ENCODE data around the gene VPS50.

The VPS50 gene

DNA sequence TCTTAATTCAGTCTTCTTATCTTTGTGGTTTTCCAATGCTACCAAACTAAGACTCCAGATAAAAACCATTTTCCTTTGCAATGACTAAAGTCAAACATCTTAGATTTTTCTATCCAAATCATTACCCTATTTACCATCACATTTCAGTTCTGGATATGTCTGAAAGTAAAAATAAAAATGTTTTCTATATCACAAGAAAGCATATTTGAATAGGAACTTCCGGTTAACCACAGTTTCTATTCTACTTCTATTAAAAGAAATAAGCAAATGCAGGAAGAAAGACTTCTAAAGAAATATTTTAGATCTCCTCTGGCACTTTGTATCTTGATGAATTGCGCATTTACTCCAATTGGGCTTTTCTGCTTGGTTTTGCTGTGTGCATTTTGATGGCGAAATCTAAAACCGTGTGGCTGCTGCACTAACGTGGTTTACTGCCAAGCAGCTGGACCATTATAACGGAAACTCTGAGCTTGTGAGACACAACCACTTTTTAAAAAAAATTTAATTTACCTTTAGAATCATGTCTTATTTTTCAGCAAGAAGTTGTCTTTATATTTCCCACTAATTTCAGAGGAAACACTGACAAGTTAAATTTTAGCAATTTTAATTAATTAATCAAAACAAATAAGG, 146.1 kb downstream of the VPS50 start:
- no peak for DNase-seq (ENCODE audit: low read depth, low spot score)
- Histone ChIP-seq H3K36me3 (ENCODE audit: insufficient read depth, low read length) (no peaks in the 10 kb centered on the region), H3K9ac (ENCODE audit: insufficient read length) (no peak overlapping the region), H3K4me3 (no peak overlapping the region), H3K9me3 (ENCODE audit: low read depth, low read length) (no peaks in the 10 kb centered on the region), H3K27ac (no peak overlapping the region)
- TF ChIP-seq EZH2 (IDR thresholded peaks at IDR 0.05) (no peak), FOXP2 (optimal IDR thresholded peaks at IDR 0.05; ENCODE audit: control extremely low read depth, extremely low read length, insufficient read depth) (no peak), POLR2AphosphoS5 (IDR thresholded peaks at IDR 0.05; ENCODE audit: borderline replicate concordance, low read depth, low read length) (no peak)

GRCh38 chr7:93382362-93382761, 150.2 kb downstream of the VPS50 start:
- no peaks in the 10 kb centered on the region for H3K9me3 ChIP-seq (ENCODE audit: low read depth, low read length)
- DNase-seq (ENCODE audit: low read depth, low spot score) = no peak
- H3K36me3 ChIP-seq (ENCODE audit: insufficient read depth, low read length) = no peaks in the 10 kb centered on the region

GRCh38 chr7:93390660-93391059, 158.5 kb downstream of the VPS50 start:
- DNase-seq (ENCODE audit: low read depth, low spot score) = no peak
- TF ChIP-seq POLR2AphosphoS5 (IDR thresholded peaks at IDR 0.05; ENCODE audit: borderline replicate concordance, low read depth, low read length) = no peak
- no peak for TF ChIP-seq EZH2 (IDR thresholded peaks at IDR 0.05)
- TF ChIP-seq FOXP2 (optimal IDR thresholded peaks at IDR 0.05; ENCODE audit: control extremely low read depth, extremely low read length, insufficient read depth) = no peak
- H3K27ac ChIP-seq = no peak overlapping the region
- H3K36me3 ChIP-seq (ENCODE audit: insufficient read depth, low read length) = no peaks in the 10 kb centered on the region
- no peaks in the 10 kb centered on the region for H3K9me3 ChIP-seq (ENCODE audit: low read depth, low read length)
- no peak overlapping the region for H3K4me3 ChIP-seq
- no peak overlapping the region for H3K9ac ChIP-seq (ENCODE audit: insufficient read length)

More at GRCh38 chr7:93382362-93382761, 150.2 kb downstream of the VPS50 start:
- Histone ChIP-seq H3K27ac (no peak overlapping the region), H3K9ac (ENCODE audit: insufficient read length) (no peak overlapping the region), H3K4me3 (no peak overlapping the region)
- TF ChIP-seq FOXP2 (optimal IDR thresholded peaks at IDR 0.05; ENCODE audit: control extremely low read depth, extremely low read length, insufficient read depth) = no peak
- no peak for TF ChIP-seq POLR2AphosphoS5 (IDR thresholded peaks at IDR 0.05; ENCODE audit: borderline replicate concordance, low read depth, low read length)
- TF ChIP-seq EZH2 (IDR thresholded peaks at IDR 0.05) = no peak

- no peaks in the 10 kb centered on the region for H3K9me3 ChIP-seq (ENCODE audit: low read depth, low read length)
- TF ChIP-seq EZH2 (IDR thresholded peaks at IDR 0.05) = no peak
- TF ChIP-seq FOXP2 (optimal IDR thresholded peaks at IDR 0.05; ENCODE audit: control extremely low read depth, extremely low read length, insufficient read depth) = no peak
- TF ChIP-seq POLR2AphosphoS5 (IDR thresholded peaks at IDR 0.05; ENCODE audit: borderline replicate concordance, low read depth, low read length) = no peak
- no peak for DNase-seq (ENCODE audit: low read depth, low spot score)
- H3K36me3 ChIP-seq (ENCODE audit: insufficient read depth, low read length) = no peaks in the 10 kb centered on the region
- H3K27ac ChIP-seq = no peak overlapping the region
- H3K9ac ChIP-seq (ENCODE audit: insufficient read length) = no peak overlapping the region
- no peak overlapping the region for H3K4me3 ChIP-seq
Measured at GRCh38 chr7:93392984-93393383, 160.8 kb downstream of the VPS50 start.

DNA sequence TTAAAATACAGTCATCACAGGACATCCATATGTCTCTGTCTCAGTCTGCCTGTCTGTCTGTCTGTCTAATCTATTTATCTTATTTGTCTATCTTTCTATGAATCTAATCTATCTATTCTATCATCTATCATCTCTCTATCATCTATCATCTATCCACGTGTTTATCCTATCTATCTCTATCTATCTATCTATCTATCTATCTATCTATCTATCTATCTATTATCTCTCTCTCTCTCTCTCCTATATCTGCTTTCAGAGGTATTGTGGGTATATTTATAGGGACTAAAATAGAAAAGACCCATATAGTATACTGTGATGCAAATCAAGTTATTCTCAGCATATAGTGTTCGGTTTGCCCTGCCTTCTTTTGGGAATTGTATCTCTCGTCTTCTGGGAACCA, 167.5 kb downstream of the VPS50 start:
- Histone ChIP-seq H3K9ac (ENCODE audit: insufficient read length) (no peak overlapping the region), H3K27ac (no peak overlapping the region), H3K9me3 (ENCODE audit: low read depth, low read length) (no peaks in the 10 kb centered on the region), H3K4me3 (no peak overlapping the region), H3K36me3 (ENCODE audit: insufficient read depth, low read length) (no peaks in the 10 kb centered on the region)
- no peak for DNase-seq (ENCODE audit: low read depth, low spot score)
- TF ChIP-seq POLR2AphosphoS5 (IDR thresholded peaks at IDR 0.05; ENCODE audit: borderline replicate concordance, low read depth, low read length) (no peak), EZH2 (IDR thresholded peaks at IDR 0.05) (no peak), FOXP2 (optimal IDR thresholded peaks at IDR 0.05; ENCODE audit: control extremely low read depth, extremely low read length, insufficient read depth) (no peak)

GRCh38 chr7:93402944-93403343, 170.8 kb downstream of the VPS50 start:
- TF ChIP-seq EZH2 (IDR thresholded peaks at IDR 0.05) (no peak), POLR2AphosphoS5 (IDR thresholded peaks at IDR 0.05; ENCODE audit: borderline replicate concordance, low read depth, low read length) (no peak), FOXP2 (optimal IDR thresholded peaks at IDR 0.05; ENCODE audit: control extremely low read depth, extremely low read length, insufficient read depth) (no peak)
- Histone ChIP-seq H3K36me3 (ENCODE audit: insufficient read depth, low read length) (no peaks in the 10 kb centered on the region), H3K4me3 (no peak overlapping the region), H3K9ac (ENCODE audit: insufficient read length) (no peak overlapping the region), H3K27ac (no peak overlapping the region), H3K9me3 (ENCODE audit: low read depth, low read length) (no peaks in the 10 kb centered on the region)
- DNase-seq (ENCODE audit: low read depth, low spot score) = no peak

GRCh38 chr7:93407239-93407638, 175.1 kb downstream of the VPS50 start:
- H3K36me3 ChIP-seq (ENCODE audit: insufficient read depth, low read length) = no peaks in the 10 kb centered on the region
- H3K9me3 ChIP-seq (ENCODE audit: low read depth, low read length) = no peaks in the 10 kb centered on the region
- no peak for DNase-seq (ENCODE audit: low read depth, low spot score)
- no peak overlapping the region for H3K4me3 ChIP-seq
- no peak overlapping the region for H3K9ac ChIP-seq (ENCODE audit: insufficient read length)
- TF ChIP-seq POLR2AphosphoS5 (IDR thresholded peaks at IDR 0.05; ENCODE audit: borderline replicate concordance, low read depth, low read length) = no peak
- TF ChIP-seq FOXP2 (optimal IDR thresholded peaks at IDR 0.05; ENCODE audit: control extremely low read depth, extremely low read length, insufficient read depth) = no peak
- TF ChIP-seq EZH2 (IDR thresholded peaks at IDR 0.05) = no peak
- no peak overlapping the region for H3K27ac ChIP-seq

DNA sequence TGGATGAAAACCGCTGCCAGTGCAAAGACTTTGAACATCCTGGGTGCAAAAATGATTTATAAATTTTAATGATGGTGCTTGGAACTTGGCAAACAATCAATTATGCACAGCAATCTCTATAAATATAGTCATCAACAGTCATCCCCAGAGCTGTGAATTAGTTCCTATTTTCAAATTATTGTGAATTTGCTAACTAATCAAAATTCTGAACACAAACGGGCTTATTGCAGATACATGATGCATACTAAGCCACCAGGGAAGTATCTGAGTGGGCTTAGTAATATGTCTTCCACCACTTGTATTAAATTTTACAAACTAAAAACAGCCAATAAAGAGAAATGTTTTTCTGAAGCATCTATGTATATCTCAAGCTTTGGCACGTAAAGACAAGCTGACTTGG, 177.2 kb downstream of the VPS50 start:
- Histone ChIP-seq H3K36me3 (ENCODE audit: insufficient read depth, low read length) (no peaks in the 10 kb centered on the region), H3K9ac (ENCODE audit: insufficient read length) (no peak overlapping the region), H3K27ac (no peak overlapping the region), H3K4me3 (no peak overlapping the region), H3K9me3 (ENCODE audit: low read depth, low read length) (no peaks in the 10 kb centered on the region)
- no peak for DNase-seq (ENCODE audit: low read depth, low spot score)
- TF ChIP-seq EZH2 (IDR thresholded peaks at IDR 0.05) = no peak
- no peak for TF ChIP-seq POLR2AphosphoS5 (IDR thresholded peaks at IDR 0.05; ENCODE audit: borderline replicate concordance, low read depth, low read length)
- TF ChIP-seq FOXP2 (optimal IDR thresholded peaks at IDR 0.05; ENCODE audit: control extremely low read depth, extremely low read length, insufficient read depth) = no peak
